B cell (primary cell): ENCODE results near the gene ZBTB43.
"Not testable (repeated sequence)": the region's sequence is repeated elsewhere in the genome, so short reads cannot be mapped to it uniquely, and the experiment has no call there.

ENCODE experiments used
- CTCF ChIP-seq: fragments of 200-600 bp; IDR thresholded peaks from one replicate; pipeline ENCODE4 v1.8.0; 2022; ENCODE audit warnings: antibody characterized with exemption, mild to moderate bottlenecking
- EZH2 ChIP-seq: IDR thresholded peaks from 2 replicates; pipeline ENCODE4 v1.6.1; 2012; ENCODE audit warnings: borderline replicate concordance, low read depth, mild to moderate bottlenecking, moderate library complexity, low read length; ENCODE audit not compliant: insufficient read depth, poor library complexity, severe bottlenecking

GRCh38 chr9:126778696-126779095, 26.1 kb upstream of the ZBTB43 start:
- not testable (repeated sequence) for TF ChIP-seq CTCF, EZH2
